GM12873 (cell line): Measurements from ENCODE around the gene ADGRV1.

Experiments used
- TF ChIP-seq, protein P1 (sequence below): IDR thresholded peaks from 2 replicates; pipeline ENCODE4 v1.5.1; 2012; ENCODE audit warnings: low read depth, mild to moderate bottlenecking, moderate library complexity, low read length, control low read depth; ENCODE audit not compliant: insufficient read depth; ENCODE audit errors: missing control alignments

ADGRV1 gene

DNA sequence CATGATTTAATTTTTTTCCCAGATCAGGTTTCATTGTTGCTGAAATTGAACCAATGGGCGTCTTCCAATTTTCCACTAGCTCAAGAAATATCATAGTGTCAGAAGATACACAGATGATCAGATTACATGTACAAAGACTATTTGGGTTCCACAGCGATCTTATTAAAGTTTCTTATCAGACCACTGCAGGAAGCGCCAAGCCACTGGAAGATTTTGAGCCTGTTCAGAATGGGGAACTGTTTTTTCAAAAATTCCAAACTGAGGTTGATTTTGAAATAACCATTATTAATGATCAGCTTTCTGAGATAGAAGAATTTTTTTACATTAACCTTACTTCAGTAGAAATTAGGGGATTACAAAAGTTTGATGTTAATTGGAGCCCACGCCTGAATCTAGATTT, 251.6 kb downstream of the ADGRV1 start:
- TF ChIP-seq, protein P1, sequence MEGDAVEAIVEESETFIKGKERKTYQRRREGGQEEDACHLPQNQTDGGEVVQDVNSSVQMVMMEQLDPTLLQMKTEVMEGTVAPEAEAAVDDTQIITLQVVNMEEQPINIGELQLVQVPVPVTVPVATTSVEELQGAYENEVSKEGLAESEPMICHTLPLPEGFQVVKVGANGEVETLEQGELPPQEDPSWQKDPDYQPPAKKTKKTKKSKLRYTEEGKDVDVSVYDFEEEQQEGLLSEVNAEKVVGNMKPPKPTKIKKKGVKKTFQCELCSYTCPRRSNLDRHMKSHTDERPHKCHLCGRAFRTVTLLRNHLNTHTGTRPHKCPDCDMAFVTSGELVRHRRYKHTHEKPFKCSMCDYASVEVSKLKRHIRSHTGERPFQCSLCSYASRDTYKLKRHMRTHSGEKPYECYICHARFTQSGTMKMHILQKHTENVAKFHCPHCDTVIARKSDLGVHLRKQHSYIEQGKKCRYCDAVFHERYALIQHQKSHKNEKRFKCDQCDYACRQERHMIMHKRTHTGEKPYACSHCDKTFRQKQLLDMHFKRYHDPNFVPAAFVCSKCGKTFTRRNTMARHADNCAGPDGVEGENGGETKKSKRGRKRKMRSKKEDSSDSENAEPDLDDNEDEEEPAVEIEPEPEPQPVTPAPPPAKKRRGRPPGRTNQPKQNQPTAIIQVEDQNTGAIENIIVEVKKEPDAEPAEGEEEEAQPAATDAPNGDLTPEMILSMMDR = no peak

DNA sequence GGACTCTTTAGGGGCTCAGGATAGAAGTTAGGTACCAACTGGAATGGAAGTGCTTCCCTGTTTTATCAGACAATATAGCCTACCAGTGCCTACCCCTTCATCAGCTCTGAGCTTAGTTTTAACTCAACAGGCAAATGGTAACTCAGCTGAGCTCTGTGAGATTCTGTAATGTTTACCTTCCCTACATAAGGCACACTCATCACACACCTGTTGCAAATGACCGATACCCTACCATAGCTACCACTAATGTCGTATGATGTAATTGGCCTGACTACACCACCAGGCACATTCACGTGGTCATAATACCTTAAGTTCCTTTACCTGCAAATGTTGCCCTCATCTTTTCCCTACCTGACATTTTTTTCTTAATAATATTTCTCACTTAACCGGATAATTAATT, 254.8 kb downstream of the ADGRV1 start:
- TF ChIP-seq, protein P1 = no peak

DNA sequence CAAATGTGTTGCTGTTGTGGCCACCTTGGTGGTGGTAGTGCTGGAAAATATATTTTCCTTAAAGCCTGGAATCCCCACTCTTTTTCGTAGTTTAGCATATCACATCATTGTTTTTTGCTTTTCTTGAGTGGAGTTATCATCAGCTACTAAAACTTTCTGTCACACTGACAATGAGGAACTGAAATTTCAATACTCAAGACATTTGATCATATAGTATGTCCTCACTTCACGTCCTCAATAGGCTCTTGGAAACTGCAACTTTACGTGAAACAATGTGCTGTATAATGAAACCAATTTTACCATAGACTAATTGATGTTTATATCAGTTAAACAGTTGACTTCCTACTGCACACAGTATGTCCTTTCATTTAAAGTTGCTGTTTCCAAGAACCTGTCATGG, 265.8 kb downstream of the ADGRV1 start:
- TF ChIP-seq, protein P1 = no peak

DNA sequence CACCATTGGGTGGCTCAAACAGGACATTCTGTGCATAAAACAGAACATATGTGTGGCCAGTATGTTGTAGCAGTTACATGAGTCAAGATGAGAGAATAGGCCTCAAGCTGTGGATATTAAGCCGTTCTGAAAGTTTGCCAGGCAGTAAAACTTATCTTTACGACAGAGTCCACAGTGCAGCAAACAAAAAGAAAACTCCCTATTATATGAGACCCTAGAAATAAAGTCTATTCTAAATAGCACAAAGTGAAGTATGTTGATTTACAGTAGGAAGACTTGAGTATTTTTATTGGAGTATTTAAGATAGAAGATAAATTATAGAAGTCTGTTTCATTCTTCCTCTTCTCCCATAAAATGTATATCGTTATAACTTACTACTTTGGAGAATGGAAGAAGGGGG, 271.5 kb downstream of the ADGRV1 start:
- TF ChIP-seq, protein P1 = no peak

DNA sequence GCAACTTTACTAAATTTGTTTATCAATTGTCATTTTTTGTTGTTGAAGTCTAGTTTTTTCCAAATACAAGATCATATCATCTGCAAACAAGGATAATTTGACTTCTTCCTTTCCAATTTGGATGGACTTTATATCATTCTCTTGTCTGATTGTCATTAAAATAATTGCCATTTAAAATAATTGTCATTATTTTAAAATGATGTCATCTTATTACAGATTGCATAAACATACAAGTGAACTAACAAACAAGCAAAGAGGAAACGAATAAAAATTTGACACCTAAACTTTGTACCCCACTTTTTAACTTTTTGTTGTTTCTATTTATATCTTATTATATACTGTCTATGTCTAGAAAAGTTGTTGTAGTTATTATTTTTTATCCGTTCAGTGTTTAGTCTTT, 275.2 kb downstream of the ADGRV1 start:
- TF ChIP-seq, protein P1 = no peak

DNA sequence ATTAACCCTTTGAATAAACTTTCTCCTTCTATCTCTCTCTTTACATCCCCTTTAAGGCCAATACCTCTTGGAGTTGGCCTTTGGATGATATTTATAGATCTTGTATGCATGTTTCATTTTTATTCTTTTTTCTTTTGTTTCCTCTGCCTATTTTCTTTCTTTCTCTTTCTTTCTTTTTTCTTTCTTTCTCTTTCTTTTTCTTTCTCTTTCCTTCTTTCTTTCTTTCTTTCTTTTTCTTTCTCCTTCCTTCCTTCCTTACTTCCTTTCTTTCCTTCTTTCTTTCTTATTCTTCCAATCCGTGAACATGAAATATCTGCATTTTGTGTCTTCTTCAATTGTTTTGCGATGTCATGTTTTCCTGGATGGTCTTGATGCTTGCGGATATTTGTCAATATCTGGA, 276.1 kb downstream of the ADGRV1 start:
- TF ChIP-seq, protein P1 = no peak

DNA sequence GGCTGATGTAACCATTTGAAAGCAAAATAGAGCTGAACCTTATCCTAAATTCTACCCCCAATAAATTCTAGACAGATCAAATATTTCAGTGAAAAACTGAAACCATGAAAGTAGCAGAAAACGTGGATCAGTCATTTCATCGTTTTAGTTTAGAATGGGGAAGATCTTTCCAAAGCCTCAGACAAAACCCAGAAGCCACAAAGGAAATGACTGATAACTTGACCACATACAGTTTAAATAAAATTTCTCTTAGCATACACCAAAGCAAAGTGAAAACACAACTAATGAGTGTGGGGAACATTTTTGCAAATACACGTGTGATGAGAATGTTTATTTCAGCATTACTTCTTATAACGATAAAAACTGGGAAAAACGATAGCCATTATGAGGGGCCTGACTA, 284.8 kb downstream of the ADGRV1 start:
- TF ChIP-seq, protein P1 = no peak
